ENCODE data around the gene CAMK2N1.
"Not testable (repeated sequence)": the region's sequence is repeated elsewhere in the genome, so short reads cannot be mapped to it uniquely, and the experiment has no call there.

CAMK2N1 gene

GRCh38 chr1:20496725-20497383 lies 10.8 kb upstream of the CAMK2N1 start:
- not testable (repeated sequence) for DNase-seq (ENCODE audit: low spot score)

- no peak for DNase-seq (ENCODE audit: low spot score)
These were observed 10.2 kb upstream of the CAMK2N1 start for GRCh38 chr1:20496241-20496661.

GRCh38 chr1:20495661-20496060 lies 9.7 kb upstream of the CAMK2N1 start:
- DNase-seq (ENCODE audit: low spot score), result no peak

GRCh38 chr1:20494609-20495311 lies 8.8 kb upstream of the CAMK2N1 start:
- peak; percentile 82 for DNase-seq (ENCODE audit: low spot score)

- peak; percentile 87 for DNase-seq (ENCODE audit: low spot score)
These were observed 8.0 kb upstream of the CAMK2N1 start for GRCh38 chr1:20493839-20494608.

GRCh38 chr1:20493309-20493708 lies 7.3 kb upstream of the CAMK2N1 start:
- no peak for DNase-seq (ENCODE audit: low spot score)

GRCh38 chr1:20492751-20493150 lies 6.7 kb upstream of the CAMK2N1 start:
- DNase-seq (ENCODE audit: low spot score), result no peak

- DNase-seq (ENCODE audit: low spot score), result no peak
These were observed 5.9 kb upstream of the CAMK2N1 start for GRCh38 chr1:20491866-20492265.

- DNase-seq (ENCODE audit: low spot score), result no peak
These were observed 5.2 kb upstream of the CAMK2N1 start for GRCh38 chr1:20491178-20491577.

- no peak for DNase-seq (ENCODE audit: low spot score)
These were observed 1.2 kb upstream of the CAMK2N1 start for GRCh38 chr1:20487236-20487590.

GRCh38 chr1:20486457-20487235 lies 636 bp upstream of the CAMK2N1 start:
- peak; percentile 69 for DNase-seq (ENCODE audit: low spot score)

GRCh38 chr1:20484519-20485462 lies 1.2 kb downstream of the CAMK2N1 start:
- no peak for DNase-seq (ENCODE audit: low spot score)

- DNase-seq (ENCODE audit: low spot score), result peak; percentile 33
These were observed 2.0 kb downstream of the CAMK2N1 start for GRCh38 chr1:20483833-20484518.

GRCh38 chr1:20483098-20483832 lies 2.7 kb downstream of the CAMK2N1 start:
- no peak for DNase-seq (ENCODE audit: low spot score)

- no peak for DNase-seq (ENCODE audit: low spot score)
These were observed 4.1 kb downstream of the CAMK2N1 start for GRCh38 chr1:20481643-20482498.

- no peak for DNase-seq (ENCODE audit: low spot score)
These were observed 4.9 kb downstream of the CAMK2N1 start for GRCh38 chr1:20480951-20481617.

GRCh38 chr1:20480243-20480944 lies 5.6 kb downstream of the CAMK2N1 start:
- no peak for DNase-seq (ENCODE audit: low spot score)

- no peak for DNase-seq (ENCODE audit: low spot score)
These were observed 6.2 kb downstream of the CAMK2N1 start for GRCh38 chr1:20479840-20480239.
